ENCODE results near the gene THEMIS. TPM values are rescaled to one million over a fixed set of nuclear protein-coding genes. Genes with fewer than 3 reads are reported as not detected.

THEMIS gene
- total and polyA plus RNA-seq, 2 of the 4 experiments (the other 2 are of a cell fraction) = not detected

- H2BK15ac ChIP-seq (ENCODE audit: low read depth, low read length) = no peak overlapping the region
- no peak for ATAC-seq (ENCODE audit: low read depth)
- no peaks in the 10 kb centered on the region for H3K4me1 ChIP-seq (ENCODE audit: control insufficient read depth, insufficient read depth, low read length)
- no peaks in the 10 kb centered on the region for H3K9me1 ChIP-seq (ENCODE audit: insufficient read depth, low read length)
- no peak overlapping the region for H3K9ac ChIP-seq (ENCODE audit: low read depth, low read length)
- H4K8ac ChIP-seq (ENCODE audit: low read depth in 2 of 2, low read length in 2 of 2) = no peak overlapping the region
- no peak overlapping the region for H3K27ac ChIP-seq (ENCODE audit: insufficient read depth, low read length)
- no peaks in the 10 kb centered on the region for H4K20me1 ChIP-seq (ENCODE audit: insufficient read depth, low read length)
- H3K27me3 ChIP-seq (ENCODE audit: control insufficient read depth, insufficient read depth, low read length) = no peaks in the 10 kb centered on the region
- no peak overlapping the region for H3K14ac ChIP-seq (replicated peaks; ENCODE audit: low read depth, low read length)
- BruUV-seq (replicated peaks) = no TSS peak
- no peak overlapping the region for H3K4me2 ChIP-seq (ENCODE audit: low read depth, low read length)
- no peak overlapping the region for H3K4me3 ChIP-seq (ENCODE audit: insufficient read depth, low read depth, low read length)
- no peak overlapping the region for H3K4ac ChIP-seq (ENCODE audit: low read depth, low read length)
- no peak overlapping the region for H3K23ac ChIP-seq (ENCODE audit: low read depth, low read length)
- no peak for DNase-seq
- no peak overlapping the region for H2BK120ac ChIP-seq (ENCODE audit: low read depth, low read length)
- H3K9me3 ChIP-seq (ENCODE audit: control insufficient read depth, insufficient read depth, low read length) = no peaks in the 10 kb centered on the region
- intact Hi-C loops (cut with micrococcal nuclease) = loop anchor here (5.0 to 10.0 kb wide), 4 partner anchors 118 to 873 kb away; no protein-coding TSS in a partner anchor
- ChIA-PET POLR2A (ENCODE audit: unreplicated experiment) (no interaction called here), CTCF (interaction anchor here (0.6 kb wide), 1 partner anchor 616 kb away, joined by 4 read pairs; no protein-coding TSS in a partner anchor)
- no peak overlapping the region for H2BK20ac ChIP-seq (ENCODE audit: low read depth, low read length)
- in situ Hi-C loops (cut with MboI; ENCODE audit: low sequenced_read_pairs) = loop anchor here (10.0 kb wide), 1 partner anchor 876 kb away; no protein-coding TSS in a partner anchor
- no peak overlapping the region for H2AK5ac ChIP-seq (ENCODE audit: low read depth, low read length)
- 56% methylated on average over 2 of the region's 4 CpGs; no CpG with 5 or more reads in 1 of the 2 experiments for WGBS, 2 experiments (ENCODE audit: extremely low coverage in 2 of 2, insufficient read length in 1 of 2)
- dilution Hi-C loops (cut with HindIII; ENCODE audit: low sequenced_read_pairs, unreplicated experiment) = no loop called here
- no peak overlapping the region for H2AK9ac ChIP-seq (replicated peaks; ENCODE audit: low read depth, low read length, poor library complexity)
- no peak overlapping the region for H4K5ac ChIP-seq (ENCODE audit: low read depth, low read length)
- no peak overlapping the region for H4K91ac ChIP-seq (ENCODE audit: insufficient read depth, low read depth, low read length)
- H3K56ac ChIP-seq (ENCODE audit: extremely low read depth, insufficient read depth, low read length) = no peak overlapping the region
- no peaks in the 10 kb centered on the region for H3K36me3 ChIP-seq (ENCODE audit: control insufficient read depth, insufficient read depth, low read length)
- H2BK5ac ChIP-seq (ENCODE audit: low read depth, low read length, poor library complexity, severe bottlenecking) = no peak overlapping the region
- no peak for TF ChIP-seq MXI1 (IDR thresholded peaks at IDR 0.05; ENCODE audit: borderline replicate concordance, low read depth, low read length)
- TF ChIP-seq SMC3 (IDR thresholded peaks at IDR 0.05; ENCODE audit: low read depth, low read length) = no peak
- TF ChIP-seq MAFK (IDR thresholded peaks at IDR 0.05; ENCODE audit: low read depth, low read length) = no peak
- TF ChIP-seq MAZ (IDR thresholded peaks at IDR 0.05; ENCODE audit: borderline replicate concordance, low read depth, low read length) = no peak
- TF ChIP-seq BHLHE40 (IDR thresholded peaks at IDR 0.05; ENCODE audit: low read depth, low read length) = no peak
- no peak for TF ChIP-seq RAD21 (IDR thresholded peaks at IDR 0.05; ENCODE audit: low read length)
- no peak for TF ChIP-seq USF2 (IDR thresholded peaks at IDR 0.05; ENCODE audit: low read depth, low read length)
- no peak for TF ChIP-seq FOS (IDR thresholded peaks at IDR 0.05; ENCODE audit: low read depth, low read length)
- no peak for TF ChIP-seq NFE2L2 (IDR thresholded peaks at IDR 0.05; ENCODE audit: low read depth, low read length)
- no peak for TF ChIP-seq CTCF (conservative IDR thresholded peaks at IDR 0.05; ENCODE audit: low read depth, low read length)
- no peak for TF ChIP-seq POLR2A (IDR thresholded peaks at IDR 0.05; ENCODE audit: low read depth, low read length)
- no peak for TF ChIP-seq RCOR1 (IDR thresholded peaks at IDR 0.05; ENCODE audit: insufficient replicate concordance, low read length)
- TF ChIP-seq RFX5 (IDR thresholded peaks at IDR 0.05; ENCODE audit: low read depth, low read length) = no peak
- TF ChIP-seq CEBPB (IDR thresholded peaks at IDR 0.05; ENCODE audit: low read depth, low read length) = no peak
- TF ChIP-seq ELK1 (IDR thresholded peaks at IDR 0.05; ENCODE audit: borderline replicate concordance, low read depth, low read length) = no peak
- TF ChIP-seq CHD1 (IDR thresholded peaks at IDR 0.05; ENCODE audit: low read depth, low read length) = no peak
- H3K18ac ChIP-seq (ENCODE audit: low read depth, low read length) = no peak overlapping the region
- H3K79me1 ChIP-seq (ENCODE audit: low read depth in 1 of 2, low read length in 2 of 2) = no peaks in the 10 kb centered on the region
- no peak overlapping the region for H2AFZ ChIP-seq (replicated peaks; ENCODE audit: low read length, poor library complexity)
Measured at GRCh38 chr6:127858727-127859391, 42.0 kb downstream of the THEMIS start.

Data from IMR-90 (cell line).